DND-41 (cell line): ENCODE measurements around the gene SEC24D.

ENCODE experiments used
- ATAC-seq: fragments of 200-7000 bp; cut with Tn5 transposase; 3 replicates; pipeline ENCODE4 v1.9.1; 2021; ENCODE audit warnings: low read depth; ENCODE audit not compliant: insufficient read depth
- DNase-seq: peaks from one replicate; pipeline ENCODE4 v3.0.0-alpha.2; 2020
- H2AFZ ChIP-seq: 2 replicates; pipeline ENCODE4 v1.6.0; 2012; ENCODE audit warnings: low read depth, low read length
- H3K27ac ChIP-seq: 2 replicates; pipeline ENCODE4 v1.5.1; 2012; ENCODE audit warnings: low read length, inconsistent platforms
- H3K27me3 ChIP-seq: fragments of 200-600 bp; sonication (generic); 2 replicates; pipeline ENCODE4 v1.6.0; 2012; ENCODE audit warnings: low read length, mild to moderate bottlenecking, inconsistent platforms; ENCODE audit not compliant: insufficient read depth, poor library complexity
- H3K36me3 ChIP-seq: 2 replicates; pipeline ENCODE4 v1.5.1; 2012; ENCODE audit warnings: low read length, inconsistent platforms; ENCODE audit not compliant: insufficient read depth
- H3K4me1 ChIP-seq: 2 replicates; pipeline ENCODE4 v1.5.1; 2012; ENCODE audit warnings: mild to moderate bottlenecking, low read length; ENCODE audit not compliant: insufficient read depth
- H3K4me2 ChIP-seq: 2 replicates; pipeline ENCODE4 v1.6.0; 2012; ENCODE audit warnings: mild to moderate bottlenecking, moderate library complexity, low read length, inconsistent platforms; ENCODE audit not compliant: insufficient read depth
- H3K4me3 ChIP-seq, 2 experiments: fragments of 200-600 bp in 1 of 2; shearing (Covaris generic) in 1 of 2; 2 replicates each; pipeline ENCODE4 v1.5.1; 2012 to 2016; ENCODE audit warnings: inconsistent platforms in 2 of 2, low read length in 2 of 2, mild to moderate bottlenecking in 2 of 2, low read depth in 1 of 2, moderate library complexity in 1 of 2
- H3K79me2 ChIP-seq: 2 replicates; pipeline ENCODE4 v1.6.0; 2012; ENCODE audit warnings: low read length, inconsistent platforms; ENCODE audit not compliant: insufficient read depth
- H3K9ac ChIP-seq: 2 replicates; pipeline ENCODE4 v1.6.0; 2012; ENCODE audit warnings: low read depth, mild to moderate bottlenecking, inconsistent platforms, low read length, moderate library complexity
- H3K9me3 ChIP-seq: 2 replicates; pipeline ENCODE4 v1.5.1; 2012; ENCODE audit warnings: low read length, moderate library complexity, mild to moderate bottlenecking, inconsistent platforms; ENCODE audit not compliant: insufficient read depth, severe bottlenecking
- H4K20me1 ChIP-seq: 2 replicates; pipeline ENCODE4 v1.6.0; 2012; ENCODE audit warnings: low read length; ENCODE audit not compliant: insufficient read depth
- CTCF ChIP-seq: IDR thresholded peaks from 2 replicates; pipeline ENCODE4 v1.5.1; 2012; ENCODE audit warnings: borderline replicate concordance, low read length, moderate library complexity, mild to moderate bottlenecking; ENCODE audit not compliant: poor library complexity, severe bottlenecking; ENCODE audit errors: extremely low read depth
- EZH2 ChIP-seq: IDR thresholded peaks from 3 replicates; pipeline ENCODE4 v1.6.1; 2012; ENCODE audit warnings: borderline replicate concordance, low read depth, mild to moderate bottlenecking, moderate library complexity, low read length, inconsistent platforms; ENCODE audit not compliant: severe bottlenecking

Gene SEC24D

GRCh38 chr4:118848901-118849300, 13.0 kb upstream of the SEC24D start:
- Histone ChIP-seq H4K20me1 (no peaks in the 10 kb centered on the region), H3K4me3 (no peak overlapping the region), H3K4me2 (no peak overlapping the region), H3K4me1 (peaks cover 24% of the 10 kb centered on the region), H3K27ac (no peak overlapping the region), H3K36me3 (no peaks in the 10 kb centered on the region), H3K9ac (no peak overlapping the region), H2AFZ (no peak overlapping the region), H3K79me2 (no peaks in the 10 kb centered on the region; the same call in 1 of the 2 replicates), H3K9me3 (no peaks in the 10 kb centered on the region), H3K27me3 (no peaks in the 10 kb centered on the region)
- DNase-seq: no peak
- ATAC-seq: no peak
- TF ChIP-seq EZH2: no peak
- TF ChIP-seq CTCF: no peak

DNA sequence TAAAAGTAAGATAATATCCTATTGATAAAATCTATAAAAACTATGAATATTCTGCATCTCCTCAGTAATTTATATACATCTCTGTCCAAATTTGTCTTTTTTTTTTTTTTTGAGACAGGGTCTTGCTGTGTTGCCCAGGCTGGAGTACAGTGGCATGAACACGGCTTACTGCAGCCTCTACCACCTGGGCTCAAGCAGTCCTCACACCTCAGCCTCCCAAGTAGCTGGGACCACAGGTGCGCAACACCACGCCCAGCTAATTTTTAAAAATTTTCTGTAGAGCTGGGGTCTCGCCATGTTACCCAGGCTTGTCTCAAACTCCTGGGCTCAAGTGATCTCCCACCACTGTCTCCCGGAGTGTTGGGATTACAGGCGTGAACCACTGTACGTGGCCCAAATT, 12.3 kb upstream of the SEC24D start:
- Histone ChIP-seq H3K4me1 (peaks cover 24% of the 10 kb centered on the region), H3K27ac (no peak overlapping the region), H3K79me2 (no peaks in the 10 kb centered on the region; the same call in 1 of the 2 replicates), H3K9ac (no peak overlapping the region), H3K36me3 (no peaks in the 10 kb centered on the region), H3K4me3 (no peak overlapping the region), H2AFZ (no peak overlapping the region), H4K20me1 (no peaks in the 10 kb centered on the region), H3K27me3 (no peaks in the 10 kb centered on the region), H3K9me3 (no peaks in the 10 kb centered on the region), H3K4me2 (no peak overlapping the region)
- no peak for DNase-seq
- no peak for TF ChIP-seq CTCF
- TF ChIP-seq EZH2: no peak
- no peak for ATAC-seq

- Histone ChIP-seq H3K79me2 (no peaks in the 10 kb centered on the region; the same call in 1 of the 2 replicates), H3K36me3 (no peaks in the 10 kb centered on the region), H3K4me1 (peaks cover 24% of the 10 kb centered on the region), H3K4me2 (no peak overlapping the region), H3K27me3 (no peaks in the 10 kb centered on the region), H3K4me3 (no peak overlapping the region), H4K20me1 (no peaks in the 10 kb centered on the region), H3K27ac (no peak overlapping the region), H3K9me3 (no peaks in the 10 kb centered on the region), H3K9ac (no peak overlapping the region), H2AFZ (no peak overlapping the region)
- ATAC-seq (no peak), DNase-seq (no peak)
- no peak for TF ChIP-seq EZH2
- TF ChIP-seq CTCF: no peak
Measured at GRCh38 chr4:118846979-118847378, 11.1 kb upstream of the SEC24D start.

DNA sequence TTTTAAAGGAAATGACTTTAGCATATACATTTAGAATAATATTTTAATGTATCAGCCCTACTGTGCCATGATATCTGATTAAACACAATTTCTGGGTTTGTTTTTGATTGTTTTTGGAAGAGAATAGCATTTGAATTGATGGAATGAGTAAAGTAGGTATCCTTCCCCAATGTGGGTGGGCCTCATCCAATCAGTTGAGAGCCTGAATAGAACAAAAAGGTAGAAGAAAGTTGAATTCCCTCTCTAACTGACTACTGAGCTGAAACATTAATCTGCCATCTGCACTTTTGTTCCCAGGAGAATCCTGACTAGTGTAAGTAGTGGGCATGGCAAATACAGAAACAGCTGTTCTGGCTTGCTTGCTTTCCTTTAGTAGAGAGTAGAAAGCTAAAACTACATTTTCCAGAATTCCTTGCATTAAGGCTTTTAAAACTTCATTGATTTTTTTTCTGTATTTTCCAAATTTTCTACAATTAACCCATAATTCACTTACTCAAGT, 9.7 kb upstream of the SEC24D start:
- Histone ChIP-seq H3K9me3 (no peaks in the 10 kb centered on the region), H3K4me1 (peaks cover 11% of the 10 kb centered on the region), H3K79me2 (no peaks in the 10 kb centered on the region), H4K20me1 (no peaks in the 10 kb centered on the region), H3K27ac (no peak overlapping the region), H2AFZ (no peak overlapping the region), H3K4me2 (no peak overlapping the region), H3K4me3 (no peak overlapping the region), H3K9ac (no peak overlapping the region), H3K36me3 (no peaks in the 10 kb centered on the region), H3K27me3 (no peaks in the 10 kb centered on the region)
- ATAC-seq (no peak), DNase-seq (no peak)
- no peak for TF ChIP-seq CTCF
- TF ChIP-seq EZH2: no peak
